Amniotic stem cell (primary cell): ENCODE measurements around the gene RAI1.

Experiments used
- DNase-seq: peaks from one replicate; lab custom pipeline; 2025; lab: John Stamatoyannopoulos, UW

RAI1 gene

GRCh38 chr17:17833658-17834357 lies 152.6 kb downstream of the RAI1 start:
- no peak for DNase-seq

GRCh38 chr17:17834974-17835373 lies 153.7 kb downstream of the RAI1 start:
- DNase-seq = no peak

- DNase-seq = no peak
Observed at GRCh38 chr17:17835415-17836249, 154.4 kb downstream of the RAI1 start.

- DNase-seq = peak; percentile 77
Observed at GRCh38 chr17:17836250-17836817, 155.1 kb downstream of the RAI1 start.

- no peak for DNase-seq
Observed at GRCh38 chr17:17836818-17837379, 155.6 kb downstream of the RAI1 start, which contains the start of gene SREBF1. TSS of gene SREBF1 (minus strand) at chr17:17836986. CDS start at chr17:17836817, 169 bp downstream.

- DNase-seq = no peak
Observed at GRCh38 chr17:17837380-17837821, 156.1 kb downstream of the RAI1 start.

- DNase-seq = no peak
Observed at GRCh38 chr17:17837966-17838962, 157.0 kb downstream of the RAI1 start.

- DNase-seq = peak; percentile 80
Observed at GRCh38 chr17:17839791-17840707, 158.8 kb downstream of the RAI1 start.

GRCh38 chr17:17840751-17841591 lies 159.7 kb downstream of the RAI1 start:
- DNase-seq = no peak

- no peak for DNase-seq
Observed at GRCh38 chr17:17841601-17842025, 160.4 kb downstream of the RAI1 start.

- DNase-seq = no peak
Observed at GRCh38 chr17:17842111-17842876, 161.0 kb downstream of the RAI1 start.

- DNase-seq = no peak
Observed at GRCh38 chr17:17843096-17843495, 161.8 kb downstream of the RAI1 start.

- DNase-seq = no peak
Observed at GRCh38 chr17:17844079-17844478, 162.8 kb downstream of the RAI1 start.

- no peak for DNase-seq
Observed at GRCh38 chr17:17844500-17844899, 163.2 kb downstream of the RAI1 start.

GRCh38 chr17:17845046-17845775 lies 164.0 kb downstream of the RAI1 start:
- no peak for DNase-seq

- no peak for DNase-seq
Observed at GRCh38 chr17:17846003-17846402, 164.7 kb downstream of the RAI1 start.

- DNase-seq = no peak
Observed at GRCh38 chr17:17846645-17847044, 165.4 kb downstream of the RAI1 start.
